Kasumi-1 (cell line): ENCODE data around the gene CACNA1I.
A peak's percentile ranks its signal among the peaks of the same experiment; 100 is the strongest.

Experiments
- DNase-seq, 2 experiments: peaks; one replicate each; lab custom pipeline; 2025; lab: John Stamatoyannopoulos, UW

CACNA1I gene

DNA sequence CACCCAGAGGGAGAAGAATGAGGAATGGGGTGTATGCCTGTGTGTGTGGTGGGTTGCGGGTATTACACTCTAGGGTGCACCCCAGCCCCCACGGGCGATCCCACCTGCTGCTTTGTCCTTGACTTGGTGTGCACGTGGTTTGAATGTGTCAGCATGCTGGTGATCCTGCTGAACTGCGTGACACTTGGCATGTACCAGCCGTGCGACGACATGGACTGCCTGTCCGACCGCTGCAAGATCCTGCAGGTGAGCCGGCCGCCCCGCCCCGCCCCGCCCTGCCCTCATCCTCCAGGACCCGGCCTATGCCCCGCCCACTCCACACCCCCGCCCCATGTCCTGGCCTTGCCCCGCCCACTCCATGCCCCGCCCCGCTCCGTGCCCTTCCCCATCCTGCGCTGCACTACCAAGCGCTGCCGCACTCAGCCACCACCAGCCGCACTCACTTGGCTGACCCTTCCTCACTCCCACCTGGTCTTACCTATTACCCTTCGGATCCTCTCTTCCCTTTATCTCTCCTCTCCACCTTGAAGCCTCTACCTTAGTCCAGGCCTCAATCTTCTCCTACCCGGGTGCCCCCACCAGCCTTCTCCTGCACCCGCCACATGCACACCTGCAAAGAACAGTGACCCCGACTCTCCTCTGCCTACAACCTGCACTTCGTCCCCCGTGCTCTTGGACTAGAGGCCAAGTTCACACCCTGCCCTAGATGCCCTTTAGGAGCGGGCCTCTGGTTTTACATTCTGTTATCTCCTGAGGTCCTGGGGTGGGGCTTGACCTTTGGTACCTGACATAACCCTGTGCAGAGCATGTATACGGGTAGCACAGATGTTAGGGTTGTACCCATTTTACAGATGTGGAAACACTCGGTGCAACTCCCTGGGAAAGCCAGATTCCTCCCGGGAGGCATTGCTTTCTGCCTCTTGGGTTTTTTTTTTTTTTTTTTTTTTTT lies 27.7 kb downstream of the CACNA1I start:
- DNase-seq: no peak

DNA sequence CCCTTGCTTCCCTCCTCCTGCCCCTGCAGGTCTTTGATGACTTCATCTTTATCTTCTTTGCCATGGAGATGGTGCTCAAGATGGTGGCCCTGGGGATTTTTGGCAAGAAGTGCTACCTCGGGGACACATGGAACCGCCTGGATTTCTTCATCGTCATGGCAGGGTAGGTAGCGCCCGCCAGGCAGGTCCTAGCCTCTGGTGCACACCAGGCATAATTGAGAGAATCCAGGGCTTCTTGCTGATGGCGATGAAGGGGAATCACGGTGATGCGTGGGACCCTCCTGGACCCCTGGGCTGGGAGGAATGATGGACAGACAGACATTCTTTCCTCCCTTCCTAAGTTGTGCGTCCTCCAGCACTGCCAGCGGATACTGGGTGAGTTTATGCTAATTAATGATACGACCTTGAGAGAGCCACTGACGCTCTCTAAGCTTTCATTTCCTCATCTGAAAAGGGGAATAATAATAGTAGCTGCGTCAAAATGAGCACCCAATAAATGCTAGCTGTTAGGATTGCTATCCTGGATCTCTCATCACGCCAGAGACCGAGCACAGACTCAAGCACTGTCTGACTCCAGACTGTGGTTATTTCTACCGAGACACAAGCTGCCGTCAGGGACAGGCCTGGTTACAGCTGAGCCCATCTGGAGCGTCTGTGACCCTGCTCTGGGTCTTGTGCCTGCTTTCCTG lies 30.1 kb downstream of the CACNA1I start:
- no peak for DNase-seq

DNA sequence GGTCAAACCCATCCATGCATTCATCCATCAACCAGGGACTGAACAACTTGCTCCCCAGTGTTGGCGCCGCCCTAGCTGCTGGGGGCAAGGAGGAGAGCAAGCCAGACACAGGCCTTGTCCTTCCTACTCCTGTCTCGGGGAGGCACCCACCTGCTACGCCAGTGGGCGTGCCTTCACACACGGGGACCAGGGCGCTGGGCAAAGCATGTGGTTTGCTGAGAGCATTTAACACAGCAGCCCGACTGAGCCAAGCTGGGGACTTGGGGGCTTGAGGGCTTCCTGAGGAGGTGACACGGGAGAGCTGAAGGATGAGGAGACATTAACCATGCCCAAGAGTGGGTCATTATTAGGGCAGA lies 30.6 kb downstream of the CACNA1I start:
- no peak for DNase-seq

DNA sequence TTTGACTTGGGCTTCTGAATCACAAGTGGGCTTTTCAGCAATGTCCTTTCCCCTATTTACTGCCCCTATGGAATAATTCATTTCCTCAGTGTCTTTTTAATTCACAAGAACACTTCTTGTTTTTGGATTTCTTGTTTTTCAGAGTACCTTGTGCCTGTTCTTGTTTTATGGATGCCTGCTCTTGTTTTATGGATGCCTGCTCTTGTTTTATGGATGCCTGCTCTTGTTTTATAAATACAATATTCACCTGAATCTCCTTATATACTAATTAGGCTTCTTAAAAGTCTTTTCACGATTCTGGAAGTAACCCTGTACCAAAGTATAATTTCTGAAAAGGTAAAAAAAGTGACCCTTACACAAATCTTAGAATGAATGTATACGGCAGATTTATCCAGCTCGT lies 32.8 kb downstream of the CACNA1I start:
- no peak for DNase-seq

DNA sequence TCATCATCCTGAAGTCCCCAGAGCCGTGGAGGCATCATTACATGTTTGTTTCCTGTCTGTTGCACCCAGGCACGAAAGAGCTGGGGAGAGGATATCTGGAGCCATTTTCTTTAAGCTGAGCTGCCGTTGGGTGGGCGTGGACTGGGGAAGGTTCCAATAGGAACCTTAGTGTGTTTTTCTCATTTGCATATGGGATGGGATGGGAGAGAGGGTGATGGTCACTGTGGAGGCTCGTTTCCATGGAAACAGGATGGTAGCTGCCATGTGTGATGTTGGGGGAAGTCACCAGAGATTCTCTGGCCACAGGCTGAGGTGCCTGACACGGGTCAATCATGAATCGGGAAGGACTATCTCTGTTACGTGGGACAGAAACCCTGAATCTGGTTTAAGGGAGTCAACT lies 39.7 kb downstream of the CACNA1I start:
- DNase-seq: no peak

DNA sequence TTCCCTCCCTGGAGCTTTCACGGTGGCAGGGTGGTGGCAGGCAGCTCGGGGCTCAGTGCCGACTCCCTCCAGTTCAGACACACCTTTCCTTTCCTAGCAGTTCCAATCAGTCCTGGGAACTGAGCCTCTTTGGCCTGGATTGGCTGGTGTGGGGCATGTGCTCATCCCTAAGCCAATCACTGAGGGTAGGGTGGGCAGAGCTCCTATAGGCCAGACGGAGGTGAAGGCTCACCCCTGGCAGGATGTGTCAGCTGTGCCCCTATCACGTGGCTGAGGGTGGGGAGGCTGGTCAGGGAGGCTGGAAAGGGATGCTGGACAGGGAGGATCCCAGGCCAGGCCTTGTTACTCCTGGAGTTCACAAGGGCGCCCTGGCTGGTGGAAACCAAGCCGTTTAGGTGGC lies 40.2 kb downstream of the CACNA1I start:
- no peak for DNase-seq

DNA sequence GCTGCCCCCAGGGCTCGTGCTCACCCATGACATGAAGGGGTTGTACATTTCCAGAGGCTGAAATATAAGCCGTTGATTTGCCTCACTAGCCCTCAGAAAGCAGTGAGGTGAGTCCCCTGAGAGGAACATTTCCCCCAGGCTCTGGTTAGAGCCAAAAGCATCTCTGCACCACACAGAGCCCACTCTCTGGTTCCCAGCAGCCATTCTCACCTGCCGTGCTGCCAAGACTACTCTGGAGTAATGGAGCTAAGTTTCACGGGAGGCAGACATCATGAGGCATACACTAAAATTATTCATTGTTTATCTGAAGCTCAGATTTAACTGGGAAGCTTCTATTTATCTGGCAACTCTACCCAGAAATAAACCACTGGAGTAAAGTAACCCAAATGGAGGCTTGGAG lies 40.8 kb downstream of the CACNA1I start:
- no peak for DNase-seq

DNA sequence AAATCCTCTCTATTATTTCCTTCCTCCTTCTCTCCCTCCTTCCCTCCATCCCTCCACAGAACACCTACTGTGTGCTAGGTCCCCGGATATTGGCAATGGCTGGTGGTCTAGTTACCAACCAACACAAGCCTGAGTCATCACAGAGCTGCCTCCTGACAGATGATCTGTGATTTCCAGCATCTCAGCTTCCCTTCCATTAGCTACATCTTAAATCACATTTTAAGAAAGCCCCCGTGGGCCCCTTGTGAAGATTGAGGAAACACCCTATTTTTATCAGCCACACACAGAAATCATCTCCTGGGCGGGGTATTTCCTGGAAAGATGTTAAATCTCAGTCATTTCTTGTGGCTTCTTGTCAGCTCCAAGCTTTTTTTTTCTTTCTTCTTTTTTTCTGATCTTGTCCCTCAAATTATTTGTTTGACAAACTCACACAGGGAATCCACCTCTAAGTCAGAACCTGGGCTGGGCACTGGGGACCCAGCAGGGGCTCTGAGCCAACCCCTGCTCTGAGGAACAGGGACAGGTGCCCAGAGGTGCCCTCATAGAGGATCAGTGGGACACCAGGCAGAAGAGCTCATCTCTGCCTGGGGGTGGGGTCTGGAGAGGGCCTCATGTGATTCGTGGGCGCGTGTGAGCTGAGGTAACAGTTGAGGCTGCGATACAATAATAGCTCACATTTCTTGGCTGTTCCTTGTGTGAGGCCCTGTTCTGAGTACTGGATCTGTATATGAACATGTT lies 42.4 kb downstream of the CACNA1I start:
- no peak for DNase-seq

DNA sequence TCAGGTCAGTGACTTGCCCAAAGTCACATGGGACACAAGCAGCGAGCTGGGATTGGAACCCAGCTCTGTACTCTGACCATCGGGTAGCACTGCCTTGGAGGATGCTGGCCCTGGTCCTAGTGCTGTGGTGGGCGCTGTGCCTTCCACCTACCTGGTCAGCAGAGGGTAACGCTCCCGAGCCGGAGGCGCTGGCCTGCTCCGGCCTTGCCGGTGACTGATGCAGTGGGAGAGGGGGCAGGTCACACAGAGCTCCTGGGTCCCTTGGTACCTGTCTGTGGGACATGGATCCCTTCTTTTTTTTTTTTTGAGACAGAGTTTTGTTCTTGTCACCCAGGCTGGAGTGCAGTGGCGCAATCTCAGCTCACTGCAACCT lies 43.0 kb downstream of the CACNA1I start:
- DNase-seq: no peak

DNA sequence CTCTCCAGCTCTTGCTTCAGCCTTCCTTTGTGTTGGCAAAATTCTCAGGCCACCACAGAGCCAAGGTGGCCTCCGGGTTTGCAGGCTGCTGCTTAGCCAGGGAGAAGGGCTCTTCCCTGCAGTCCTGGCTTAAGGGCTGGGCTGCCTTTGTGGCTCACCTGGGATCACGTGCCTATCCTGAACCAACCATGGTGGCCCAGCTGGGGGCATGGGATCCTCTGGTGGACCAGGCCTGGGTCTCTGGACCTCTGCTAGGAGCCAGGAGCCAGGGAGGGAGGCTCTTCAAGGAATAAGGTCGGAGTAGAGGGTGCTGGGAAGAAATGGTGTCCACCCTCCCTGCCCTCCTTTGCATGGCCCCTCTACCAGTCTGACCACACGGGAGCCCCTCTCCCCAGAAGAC lies 43.9 kb downstream of the CACNA1I start:
- DNase-seq: no peak

DNA sequence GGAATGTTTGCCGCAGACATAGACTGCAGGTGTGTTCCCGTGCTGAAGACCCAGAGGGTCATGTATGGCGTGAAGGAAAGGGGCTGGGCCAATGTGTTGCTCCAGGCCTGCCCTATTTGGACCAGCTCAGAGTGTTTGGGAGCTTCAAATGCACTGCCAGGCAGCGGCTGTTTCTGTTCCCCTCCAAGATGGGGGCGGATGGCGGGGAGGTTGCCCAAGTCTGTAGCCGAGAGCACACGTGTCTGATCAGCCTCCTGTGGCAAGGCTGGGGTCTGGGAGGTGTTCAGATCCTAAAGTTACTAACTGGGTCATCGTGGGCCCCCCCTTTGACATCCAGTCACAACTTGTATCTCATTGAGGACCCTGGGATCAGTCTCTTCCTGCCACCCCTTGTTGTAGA lies 45.5 kb downstream of the CACNA1I start:
- DNase-seq: no peak

DNA sequence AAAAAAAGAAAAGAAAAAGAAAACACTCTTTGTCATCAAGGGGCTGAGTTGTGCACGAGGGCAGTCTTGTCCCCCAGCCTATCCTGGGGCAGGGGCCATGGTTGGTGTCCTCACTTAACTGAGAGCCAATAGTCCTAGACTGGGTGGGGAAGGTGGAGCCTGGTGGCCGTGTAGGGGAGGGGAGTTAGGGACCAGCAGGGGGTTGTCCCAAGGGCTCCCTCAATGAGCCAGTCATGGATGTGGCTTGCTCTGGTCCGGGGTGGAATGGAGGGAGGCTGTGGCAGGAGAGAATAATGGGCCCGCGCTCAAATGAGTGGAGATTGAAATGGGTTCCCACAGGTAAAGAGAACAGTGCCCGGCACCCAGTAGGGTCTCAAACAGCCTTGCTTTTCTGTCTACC lies 46.2 kb downstream of the CACNA1I start:
- no peak for DNase-seq

DNA sequence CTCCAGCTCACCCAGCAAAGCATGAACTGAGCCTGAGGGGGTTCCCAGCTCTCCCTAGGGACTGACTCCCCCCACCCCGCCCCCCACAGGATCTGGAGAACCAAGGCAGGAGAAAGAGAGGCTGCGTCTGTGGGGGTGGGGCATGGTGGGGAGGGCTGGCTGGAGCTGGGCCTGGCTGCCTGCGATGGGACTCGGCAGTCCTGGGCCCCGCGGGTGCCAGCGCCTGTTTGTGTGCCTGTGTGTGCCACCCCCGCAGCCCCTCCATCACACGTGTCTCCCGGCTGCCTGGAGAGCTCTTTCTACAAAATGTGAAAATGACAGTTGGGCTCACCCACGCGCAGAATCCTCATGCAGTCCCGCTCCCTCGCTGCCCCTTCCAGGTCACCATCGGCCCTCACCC lies 46.8 kb downstream of the CACNA1I start:
- no peak for DNase-seq

DNA sequence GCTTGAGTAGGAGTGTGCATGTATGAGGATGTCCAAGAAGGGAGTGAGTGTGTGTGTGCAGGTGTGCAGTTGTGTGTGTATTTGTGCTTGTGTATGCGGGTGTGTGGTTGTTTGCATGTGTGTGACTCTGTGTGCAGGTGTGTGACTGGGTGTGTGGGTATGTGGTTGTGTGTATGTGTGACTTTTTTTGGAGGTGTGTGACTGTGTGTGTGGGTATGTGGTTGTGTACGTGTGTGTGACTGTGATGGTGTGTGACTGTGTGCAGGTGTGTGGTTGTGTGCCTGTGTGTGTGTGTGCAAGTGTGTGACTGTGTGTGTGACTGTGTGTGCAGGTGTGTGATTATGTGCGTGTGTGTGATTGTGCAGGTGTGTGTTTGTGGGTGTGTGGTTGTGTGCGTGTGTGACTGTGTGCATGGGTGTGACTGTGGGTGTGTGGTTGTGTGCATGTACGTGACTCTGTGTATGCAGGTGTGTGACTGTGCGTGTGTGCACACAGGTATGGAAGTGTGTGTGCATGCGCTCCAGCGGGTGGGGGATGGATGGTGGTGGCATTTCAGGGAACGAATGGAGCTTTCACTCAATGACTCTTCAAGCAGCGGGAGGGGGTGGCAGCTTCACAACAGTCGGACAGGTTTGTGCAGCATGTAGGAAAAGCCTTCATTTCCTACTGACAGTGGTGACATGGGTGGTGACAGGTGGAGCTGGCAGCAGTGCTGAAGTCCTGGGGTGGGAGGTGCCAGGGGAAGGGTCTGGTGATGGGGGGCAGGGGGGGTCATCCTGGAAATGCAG lies 47.6 kb downstream of the CACNA1I start:
- no peak for DNase-seq

DNA sequence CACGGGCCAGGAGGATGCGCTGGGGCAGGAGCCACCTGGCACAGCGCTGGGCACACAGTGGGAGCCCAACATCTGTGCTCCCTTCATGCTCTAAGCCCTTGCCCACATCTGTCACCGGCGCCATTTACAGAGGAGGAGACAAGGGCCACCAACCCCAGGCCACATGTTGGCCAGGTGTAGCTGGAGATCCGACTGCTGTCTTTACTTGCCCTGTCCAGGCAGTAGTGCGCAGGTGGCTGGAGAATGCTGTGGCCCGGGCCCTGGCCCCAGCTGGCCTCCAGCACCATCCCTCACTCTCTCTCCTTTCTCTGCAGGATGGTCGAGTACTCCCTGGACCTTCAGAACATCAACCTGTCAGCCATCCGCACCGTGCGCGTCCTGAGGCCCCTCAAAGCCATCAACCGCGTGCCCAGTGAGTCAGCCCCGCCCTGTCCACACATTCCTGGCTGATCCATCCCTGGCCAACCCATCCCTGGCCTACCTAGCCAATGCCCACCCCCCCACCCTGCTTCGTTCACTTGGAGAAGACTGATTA lies 48.5 kb downstream of the CACNA1I start:
- DNase-seq: no peak

DNA sequence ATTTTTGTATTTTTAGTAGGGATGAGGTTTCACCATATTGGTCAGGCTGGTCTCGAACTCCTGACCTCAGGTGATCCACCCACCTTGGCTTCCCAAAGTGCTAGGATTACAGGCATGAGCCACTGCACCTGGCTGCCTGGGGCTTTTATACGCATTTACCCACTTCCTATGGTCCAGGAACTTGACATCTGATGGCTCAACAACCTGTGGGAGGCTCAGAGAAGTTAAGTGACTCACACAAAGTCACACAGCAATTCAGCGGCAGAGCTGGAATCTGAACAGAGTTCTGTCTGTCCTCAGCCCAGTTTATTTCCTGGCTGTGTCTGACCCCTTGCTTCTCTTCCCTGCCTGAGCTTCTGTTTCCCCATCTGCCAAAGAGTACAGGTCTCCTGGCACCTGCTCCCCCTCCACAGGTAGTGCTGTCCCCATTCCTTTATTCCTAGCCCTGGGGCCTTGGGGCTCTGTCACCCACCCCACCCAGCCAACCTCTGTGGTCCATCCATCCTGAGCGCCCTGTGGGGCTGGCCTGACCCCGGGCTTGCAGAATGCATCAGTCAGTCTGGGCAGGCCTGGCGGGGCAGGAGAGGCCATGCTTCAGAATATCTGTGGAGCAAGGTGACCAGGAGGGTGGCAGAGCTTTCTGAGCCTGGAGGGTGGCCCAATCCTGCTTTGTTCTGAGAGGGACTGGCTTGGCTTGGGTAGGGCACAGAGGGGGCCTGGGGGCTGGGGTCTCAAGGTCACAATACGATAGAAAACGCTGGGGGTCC lies 50.6 kb downstream of the CACNA1I start:
- DNase-seq: no peak

DNA sequence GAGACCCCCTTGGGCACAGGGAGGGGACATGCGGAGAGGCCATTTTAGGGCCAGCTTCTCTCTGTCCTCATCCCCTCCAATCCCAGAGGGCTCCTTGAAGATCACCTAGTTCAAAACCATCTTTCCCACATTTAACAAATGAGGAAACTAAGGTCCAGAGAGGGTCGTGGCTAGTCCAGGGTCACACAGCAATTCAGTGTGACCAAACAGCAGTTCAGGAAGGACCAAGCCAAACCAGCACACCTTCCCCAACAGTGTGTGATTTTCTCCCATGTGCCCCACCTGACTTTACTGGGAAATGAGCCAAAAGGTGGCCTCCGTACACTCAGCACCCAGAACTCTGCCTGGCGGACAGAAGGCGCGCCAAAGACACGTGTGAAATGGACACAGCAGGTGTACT lies 51.3 kb downstream of the CACNA1I start:
- DNase-seq: no peak

DNA sequence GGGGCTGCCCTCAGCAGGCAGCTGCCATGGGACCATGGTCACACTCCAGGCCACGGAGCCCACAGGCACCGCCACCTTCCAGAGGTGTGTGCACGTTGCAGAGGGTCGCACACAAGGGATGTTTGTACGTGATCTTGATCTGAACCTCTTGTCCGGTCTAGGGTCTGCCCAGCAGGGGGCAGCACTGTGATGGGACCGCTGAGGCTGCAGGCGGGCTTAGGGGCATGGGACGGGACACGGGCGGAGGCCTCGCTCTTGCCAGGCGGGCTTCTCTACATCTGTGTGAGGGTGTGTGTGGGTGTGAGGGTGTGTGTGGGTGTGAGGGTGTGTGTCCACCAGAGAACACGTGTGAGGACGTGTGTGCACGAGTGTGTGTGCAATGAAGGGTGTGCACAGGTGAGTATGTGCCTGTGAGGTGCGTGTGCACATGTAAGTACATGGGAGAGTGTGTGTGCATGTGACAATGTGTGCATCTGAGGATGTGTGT lies 52.4 kb downstream of the CACNA1I start:
- DNase-seq: peak in 1 of 2 experiments; percentile 27

DNA sequence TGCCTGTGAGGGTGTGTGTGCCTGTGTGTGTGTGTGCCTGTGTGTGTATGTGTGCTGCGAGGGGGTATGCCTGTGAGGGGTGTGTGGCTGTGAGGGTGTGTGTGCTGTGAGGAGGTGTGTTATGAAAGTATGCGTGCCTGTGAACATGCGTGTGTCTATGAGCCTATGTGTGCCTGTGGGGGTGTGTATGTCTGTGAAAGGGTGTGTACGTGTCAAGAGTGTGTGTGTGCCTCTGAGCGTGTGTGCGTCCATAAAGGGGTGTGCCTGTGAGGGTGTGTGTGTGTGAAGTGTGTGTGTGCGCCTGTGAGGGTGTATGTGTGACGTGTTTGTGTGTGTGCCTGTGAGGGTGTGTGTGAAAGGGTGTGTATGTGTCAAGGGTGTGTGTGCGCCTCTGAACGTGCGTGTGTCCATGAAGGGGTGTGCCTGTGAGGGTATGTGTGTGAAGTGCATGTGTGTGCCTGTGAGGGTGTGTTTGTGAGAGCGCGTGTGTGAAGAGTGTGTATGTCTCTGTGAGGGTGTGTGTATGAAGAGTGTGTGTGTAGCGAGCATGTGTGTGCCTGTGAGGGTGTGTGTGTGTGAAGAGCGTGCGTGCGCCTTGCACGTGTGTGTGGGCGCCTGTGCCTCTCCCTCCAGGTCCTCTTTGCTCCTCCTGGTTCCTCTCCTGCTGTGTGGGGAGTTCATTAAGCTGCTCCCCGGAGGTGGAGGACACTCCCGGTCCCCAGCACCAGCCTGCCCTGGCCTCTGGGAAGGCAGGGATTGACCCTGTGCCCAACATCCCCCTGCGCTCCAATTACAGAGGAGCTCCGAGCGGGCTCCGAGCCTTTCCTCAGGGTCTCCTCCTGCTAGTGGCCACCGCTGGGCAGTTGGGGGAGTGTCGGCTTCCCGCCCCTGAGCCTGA lies 53.3 kb downstream of the CACNA1I start:
- DNase-seq: no peak

DNA sequence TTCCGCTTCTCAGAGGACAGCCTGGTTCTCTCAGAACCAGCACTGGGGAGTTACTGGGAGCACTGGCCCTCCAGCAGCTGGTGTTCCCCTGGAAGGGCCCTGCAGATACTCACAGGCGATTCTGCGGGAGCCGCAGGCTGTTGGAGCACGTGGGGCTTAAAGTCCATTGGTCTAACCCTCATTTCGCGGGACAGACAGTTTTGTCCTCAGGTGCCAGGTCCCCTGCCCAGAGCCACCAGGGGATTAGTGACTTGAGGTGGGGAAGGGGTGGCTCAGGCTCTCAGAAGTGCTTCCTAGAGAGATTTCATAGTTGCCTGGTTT lies 53.9 kb downstream of the CACNA1I start:
- DNase-seq: no peak
